ENCODE measurements around the gene LHX6.

The LHX6 gene

GRCh38 chr9:122216798-122217418 lies 11.8 kb downstream of the LHX6 start:
- in situ Hi-C loops (cut with MboI; ENCODE audit: low sequenced_read_pairs) = no loop called here

- in situ Hi-C loops (cut with MboI; ENCODE audit: low sequenced_read_pairs) = no loop called here
Observed at GRCh38 chr9:122216138-122216797, 12.5 kb downstream of the LHX6 start.

DNA sequence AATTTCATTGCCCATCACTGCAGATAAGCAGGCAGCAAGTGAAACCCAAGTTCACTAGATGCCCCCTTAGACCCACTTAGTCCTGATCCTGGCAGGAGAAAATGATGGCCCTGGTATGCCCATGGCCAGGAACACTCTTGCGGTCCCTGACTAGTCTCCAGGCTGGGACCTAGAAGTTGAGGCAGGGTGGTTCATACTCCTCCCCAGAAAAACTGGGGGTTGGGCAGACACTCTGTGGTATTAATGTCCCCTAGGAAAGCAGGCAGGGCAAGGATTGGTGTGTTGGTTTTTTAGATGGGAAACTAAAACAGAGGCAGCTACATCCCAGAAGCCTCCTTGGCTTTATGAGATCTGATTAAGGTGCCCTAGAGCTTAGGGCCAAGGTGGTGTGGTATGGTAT lies 13.1 kb downstream of the LHX6 start:
- in situ Hi-C loops (cut with MboI; ENCODE audit: low sequenced_read_pairs) = no loop called here

GRCh38 chr9:122214507-122214906 lies 14.2 kb downstream of the LHX6 start:
- in situ Hi-C loops (cut with MboI; ENCODE audit: low sequenced_read_pairs) = no loop called here

- in situ Hi-C loops (cut with MboI; ENCODE audit: low sequenced_read_pairs) = no loop called here
Observed at GRCh38 chr9:122213589-122214413, 15.0 kb downstream of the LHX6 start.

DNA sequence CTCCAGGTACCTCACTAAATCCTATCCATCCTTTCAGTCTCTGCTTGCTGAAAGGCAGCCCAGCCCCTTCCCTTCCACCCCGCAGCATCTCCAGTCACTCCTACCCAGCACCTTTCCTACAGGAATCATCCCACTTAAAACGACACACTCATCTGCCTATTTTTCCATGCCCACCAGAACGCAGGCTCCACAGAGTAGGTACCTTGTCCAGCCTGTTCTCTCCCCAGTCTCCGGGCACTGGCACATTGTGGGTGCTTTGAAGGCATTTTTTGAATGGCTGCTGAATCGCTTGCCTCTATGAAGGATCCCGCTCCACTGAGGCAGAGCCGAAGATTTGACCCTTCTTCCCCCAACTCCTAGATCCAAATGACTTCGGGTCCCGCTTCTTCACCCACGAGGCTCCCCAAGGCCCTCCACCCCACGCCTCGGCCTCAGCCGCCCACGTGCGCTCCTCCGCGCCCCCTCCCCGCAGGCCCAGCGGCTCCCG lies 15.6 kb downstream of the LHX6 start:
- in situ Hi-C loops (cut with MboI; ENCODE audit: low sequenced_read_pairs) = no loop called here

GRCh38 chr9:122212473-122213004 lies 16.2 kb downstream of the LHX6 start:
- in situ Hi-C loops (cut with MboI; ENCODE audit: low sequenced_read_pairs) = no loop called here

- in situ Hi-C loops (cut with MboI; ENCODE audit: low sequenced_read_pairs) = no loop called here
Observed at GRCh38 chr9:122209451-122209850, 19.3 kb downstream of the LHX6 start.

DNA sequence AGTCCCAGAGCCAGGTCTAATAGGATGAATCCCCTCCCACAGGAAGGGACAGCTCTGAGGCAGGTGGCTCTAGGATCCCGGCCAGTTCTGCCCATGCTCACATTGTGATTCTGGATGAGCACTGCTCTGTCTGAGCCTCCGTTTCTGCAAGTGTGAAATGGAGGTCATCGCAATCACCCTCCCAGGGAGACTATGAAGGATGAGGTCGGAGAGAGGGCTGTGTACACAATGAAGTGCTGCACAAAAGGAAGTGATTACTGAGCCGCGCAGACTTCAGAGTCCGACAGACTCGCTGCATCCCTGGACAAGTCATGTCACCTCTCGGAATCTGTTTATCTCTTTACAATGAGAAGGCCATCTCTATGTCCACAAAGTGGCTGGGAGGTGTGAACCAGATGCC lies 21.7 kb downstream of the LHX6 start:
- in situ Hi-C loops (cut with MboI; ENCODE audit: low sequenced_read_pairs) = no loop called here

- in situ Hi-C loops (cut with MboI; ENCODE audit: low sequenced_read_pairs) = no loop called here
Observed at GRCh38 chr9:122206118-122207046, 22.4 kb downstream of the LHX6 start.

GRCh38 chr9:122205176-122205575 lies 23.6 kb downstream of the LHX6 start:
- in situ Hi-C loops (cut with MboI; ENCODE audit: low sequenced_read_pairs) = no loop called here

GRCh38 chr9:122204491-122204890 lies 24.3 kb downstream of the LHX6 start:
- in situ Hi-C loops (cut with MboI; ENCODE audit: low sequenced_read_pairs) = no loop called here

DNA sequence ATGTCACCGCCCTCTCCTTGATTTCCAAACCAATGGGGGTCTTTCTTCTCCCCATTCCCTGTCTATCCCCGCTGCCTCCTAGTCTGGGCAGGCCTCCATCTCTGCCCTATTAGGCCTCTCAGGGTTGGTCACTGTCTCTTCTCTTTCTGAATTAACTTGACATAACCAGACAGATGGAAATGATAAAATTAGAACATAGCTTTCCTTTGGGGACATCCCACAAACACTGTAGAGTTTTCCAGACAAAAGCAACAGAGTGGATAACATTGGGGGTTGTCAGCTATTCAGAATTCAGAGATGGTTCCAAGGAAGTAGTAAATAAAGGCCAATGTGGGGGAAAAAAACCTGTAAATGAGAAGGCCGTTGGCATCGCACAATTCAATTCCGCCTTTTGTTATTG lies 24.7 kb downstream of the LHX6 start:
- in situ Hi-C loops (cut with MboI; ENCODE audit: low sequenced_read_pairs) = no loop called here

- in situ Hi-C loops (cut with MboI; ENCODE audit: low sequenced_read_pairs) = no loop called here
Observed at GRCh38 chr9:122202111-122202510, 26.6 kb downstream of the LHX6 start.

GRCh38 chr9:122201641-122202040 lies 27.1 kb downstream of the LHX6 start:
- in situ Hi-C loops (cut with MboI; ENCODE audit: low sequenced_read_pairs) = no loop called here

DNA sequence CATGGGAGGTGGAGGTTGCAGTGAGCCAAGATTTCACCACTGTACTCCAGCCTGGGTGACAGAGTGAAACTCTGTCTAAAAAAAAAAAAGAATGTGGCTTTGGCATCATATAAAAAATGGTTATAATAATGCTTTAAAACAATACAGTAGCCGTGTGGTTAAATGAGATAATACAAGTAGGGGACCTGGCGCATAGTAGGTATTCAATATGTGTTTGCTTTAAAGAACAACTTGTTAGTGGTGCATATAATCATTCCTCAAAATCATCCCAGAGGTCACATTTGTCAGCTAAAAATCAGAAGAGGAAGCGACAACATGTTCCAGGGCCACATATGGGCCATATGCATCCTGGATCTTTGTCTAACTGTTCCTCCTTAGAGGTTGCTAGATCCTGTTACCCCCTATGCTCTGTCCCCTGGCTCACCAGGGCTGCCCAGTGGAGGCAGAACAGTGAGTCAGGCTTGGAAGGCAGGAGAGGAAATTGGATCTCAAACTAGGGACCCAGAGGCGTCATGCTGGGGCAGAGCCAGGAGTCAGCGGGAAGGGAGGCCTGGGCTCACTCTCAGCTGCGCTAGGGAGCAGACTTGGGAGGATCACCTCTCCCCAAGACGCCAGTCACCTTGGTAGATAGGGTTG lies 27.7 kb downstream of the LHX6 start:
- in situ Hi-C loops (cut with MboI; ENCODE audit: low sequenced_read_pairs) = no loop called here

DNA sequence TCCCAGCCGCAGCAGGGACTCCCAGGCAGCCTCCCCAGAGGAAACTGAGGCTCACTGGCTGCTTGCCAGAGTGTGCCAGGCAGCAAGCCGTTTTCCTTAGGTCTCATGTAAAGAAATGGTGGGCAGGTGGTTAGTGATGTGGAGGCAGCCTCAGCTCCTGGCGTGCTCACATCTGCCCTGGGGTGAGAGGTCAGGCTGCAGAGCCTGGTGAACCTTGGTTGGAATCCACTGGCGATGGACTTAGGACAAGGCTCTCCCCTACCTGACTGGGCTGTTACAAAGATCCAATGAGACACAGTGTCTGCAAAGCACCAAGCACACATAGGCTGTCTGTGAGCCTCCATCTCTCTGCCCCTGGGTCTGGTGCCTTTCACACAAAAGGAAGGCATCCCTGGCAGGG lies 30.9 kb downstream of the LHX6 start:
- in situ Hi-C loops (cut with MboI; ENCODE audit: low sequenced_read_pairs) = no loop called here

GRCh38 chr9:122197426-122197825 lies 31.3 kb downstream of the LHX6 start:
- in situ Hi-C loops (cut with MboI; ENCODE audit: low sequenced_read_pairs) = no loop called here

- in situ Hi-C loops (cut with MboI; ENCODE audit: low sequenced_read_pairs) = no loop called here
Observed at GRCh38 chr9:122195875-122196274, 32.9 kb downstream of the LHX6 start.

GRCh38 chr9:122193651-122194050 lies 35.1 kb downstream of the LHX6 start:
- in situ Hi-C loops (cut with MboI; ENCODE audit: low sequenced_read_pairs) = no loop called here
